HepG2 (cell line): Measurements from ENCODE around the gene PRKG1. TPM values are rescaled to one million over a fixed set of nuclear protein-coding genes. Genes with fewer than 3 reads are reported as not detected.
A peak's percentile ranks its signal among the peaks of the same experiment; 100 is the strongest.

Experiments used
- ATM ChIP-seq: fragments of 450-650 bp; IDR thresholded peaks from 2 replicates; pipeline ENCODE4 v1.7.1; 2017; ENCODE audit warnings: mild to moderate bottlenecking, borderline replicate concordance
- BRCA1 ChIP-seq: sonication (generic); formaldehyde crosslinking; IDR thresholded peaks from 2 replicates; pipeline ENCODE4 v1.4.0; 2020; ENCODE audit warnings: missing genetic modification reagents
- FOXP4 ChIP-seq: sonication (generic); formaldehyde crosslinking; IDR thresholded peaks from 2 replicates; pipeline ENCODE4 v1.4.0; 2020; ENCODE audit warnings: missing genetic modification reagents
- MED1 ChIP-seq: sonication (generic); formaldehyde crosslinking; IDR thresholded peaks from 2 replicates; pipeline ENCODE4 v1.4.0; 2020; ENCODE audit warnings: missing genetic modification reagents
- MIXL1 ChIP-seq: IDR thresholded peaks from 2 replicates; pipeline ENCODE4 v1.6.1; 2016
- THAP9 ChIP-seq: sonication (generic); formaldehyde crosslinking; IDR thresholded peaks from 2 replicates; pipeline ENCODE4; 2020; ENCODE audit warnings: missing genetic modification reagents, mild to moderate bottlenecking, borderline replicate concordance
- ZBTB42 ChIP-seq: sonication (generic); formaldehyde crosslinking; IDR thresholded peaks from 2 replicates; pipeline ENCODE4 v1.5.0; 2020; ENCODE audit warnings: mild to moderate bottlenecking, missing genetic modification reagents
- ZFX ChIP-seq: sonication (generic); formaldehyde crosslinking; IDR thresholded peaks from 2 replicates; pipeline ENCODE4 v1.4.0; 2020; ENCODE audit warnings: mild to moderate bottlenecking, low read depth, missing genetic modification reagents, moderate library complexity
- ZFY ChIP-seq: sonication (generic); formaldehyde crosslinking; IDR thresholded peaks from 2 replicates; pipeline ENCODE4 v1.4.0; 2020; ENCODE audit warnings: missing genetic modification reagents
- ZHX2 ChIP-seq, 2 experiments: sonication (generic) in 1 of 2; formaldehyde crosslinking in 1 of 2; IDR thresholded peaks; 2 replicates each; pipeline versions ENCODE4 v1.6.1 to v1.9.0; 2014 to 2022; ENCODE audit warnings: antibody characterized with exemption in 1 of 2, borderline replicate concordance in 1 of 2, inconsistent platforms in 1 of 2, low read depth in 1 of 2, missing genetic modification reagents in 1 of 2
- ZNF276 ChIP-seq: sonication (generic); formaldehyde crosslinking; IDR thresholded peaks from 2 replicates; pipeline ENCODE4 v1.4.0; 2020; ENCODE audit warnings: mild to moderate bottlenecking, low read depth, missing genetic modification reagents
- ZNF414 ChIP-seq: sonication (generic); formaldehyde crosslinking; IDR thresholded peaks from 2 replicates; pipeline ENCODE4 v1.5.0; 2020; ENCODE audit warnings: missing genetic modification reagents
- ZNF558 ChIP-seq: sonication (generic); formaldehyde crosslinking; IDR thresholded peaks from 2 replicates; pipeline ENCODE4 v1.9.0; 2022; ENCODE audit warnings: mild to moderate bottlenecking, missing genetic modification reagents, borderline replicate concordance
- ZNF782 ChIP-seq: sonication (generic); formaldehyde crosslinking; IDR thresholded peaks from 2 replicates; pipeline ENCODE4 v1.4.0; 2020; ENCODE audit warnings: missing genetic modification reagents, mild to moderate bottlenecking, borderline replicate concordance
- polyA plus RNA-seq, 8 experiments: library from polyadenylated mRNA; depleted of rRNA in 3 of 8; stranded (reverse) in 7 of 8; unstranded in 1 of 8; fragments of >200 nt; fragmentation: Illumina TruSeq in 4 of 8; extraction: Trizol in 4 of 8; gene quantifications; 2 replicates each; pipeline versions ENCODE4 v1.2.1 to v1.2.3, GENCODE V29; 2011 to 2016; ENCODE audit warnings: low read depth in 4 of 8, missing spikeins in 1 of 8, mixed read lengths in 1 of 8; ENCODE audit not compliant: insufficient read depth in 1 of 8
- total RNA-seq, 5 experiments: library from RNA; depleted of rRNA; stranded (reverse); fragments of >200 nt; fragmentation: Illumina TruSeq; extraction: Trizol; gene quantifications; 2 replicates each; pipeline ENCODE4 v1.2.3, GENCODE V29; 2016; ENCODE audit warnings: low read depth in 1 of 5

The PRKG1 gene
- total and polyA plus RNA-seq, 2 of the 13 experiments (the other 11 are each of a cell fraction or from before 2014, with no cell fraction given): 0.01 TPM; not detected in 1

GRCh38 chr10:52308251-52309031 is 1234.2 kb downstream of the PRKG1 start (continued):
- peak; percentile 62; the same call in 1 of the 2 replicates for TF ChIP-seq THAP9 (CRISPR knock-in tag)
- peak; percentile 81 for TF ChIP-seq ZFX (CRISPR knock-in tag)
- 0 out of 2 replicates have a peak, but pooled peaks have one; percentile 27 for TF ChIP-seq ZNF414
- peak; percentile 41; the same call in 1 of the 2 replicates for TF ChIP-seq MED1
- TF ChIP-seq ZNF782: no peak
- TF ChIP-seq ATM: no peak
- no peak for TF ChIP-seq ZHX2 (IDR thresholded peaks at IDR 0.05; ENCODE audit: low read depth)
- no peak; the same call in 1 of the 2 replicates for TF ChIP-seq ZHX2 (CRISPR knock-in tag; IDR thresholded peaks at IDR 0.05; ENCODE audit: borderline replicate concordance)
- no peak for TF ChIP-seq ZBTB42 (CRISPR knock-in tag)
- TF ChIP-seq BRCA1: 0 out of 2 replicates have a peak, but pooled peaks have one; percentile 31
- TF ChIP-seq ZNF558: no peak
- TF ChIP-seq FOXP4 (CRISPR knock-in tag): peak; percentile 32; the same call in 1 of the 2 replicates
- TF ChIP-seq ZFY: peak; percentile 73
- TF ChIP-seq MIXL1 (CRISPR knock-in tag): 0 out of 2 replicates have a peak, but pooled peaks have one; percentile 9
- TF ChIP-seq ZNF276 (CRISPR knock-in tag): 0 out of 2 replicates have a peak, but pooled peaks have one; percentile 23
